A549 (cell line): ENCODE results near the gene NR2F1. TPM values are rescaled to one million over a fixed set of nuclear protein-coding genes. Genes with fewer than 3 reads are reported as not detected.

Experiments used
- ATAC-seq, 2 experiments: fragments of 200-7000 bp in 1 of 2; fragments of >200 bp in 1 of 2; cut with Nextera tagmentation in 1 of 2; cut with Tn5 transposase in 1 of 2; 3 replicates each; pipeline versions ENCODE4 v1.8.0 to v1.9.1; 2018 to 2020; ENCODE audit warnings: mild to moderate bottlenecking in 1 of 2, moderate library complexity in 1 of 2
- CTCF ChIA-PET: fragments of 300-600 bp; sonication (Branson Sonifier 250); formaldehyde crosslinking; extraction: SDS; loops from one replicate; lab custom pipeline; 2021; ENCODE audit warnings: antibody characterized with exemption, inconsistent platforms; lab: Yijun Ruan, JAX
- POLR2A ChIA-PET: fragments of 350-600 bp; formaldehyde crosslinking; extraction: SDS; loops from one replicate; lab custom pipeline; 2021; ENCODE audit warnings: antibody characterized with exemption, inconsistent platforms; lab: Yijun Ruan, JAX
- DNase-seq, 2 experiments: peaks; one replicate each; pipeline versions ENCODE4 v3.0.0 to v3.0.0-alpha.2; 2011 to 2016; ENCODE audit warnings: low read depth in 1 of 2, low spot score in 1 of 2
- FAIRE-seq: peaks from 2 replicates; lab custom pipeline; 2011; peaks lifted over from hg19 to GRCh38; lab: Jason Lieb, UNC
- H3K27ac ChIP-seq, 2 experiments: fragments of >200 bp; sonication (Bioruptor Twin); formaldehyde crosslinking; 3 replicates each; pipeline ENCODE4 v1.5.1; 2016 to 2017
- H3K4me1 ChIP-seq: fragments of >200 bp; sonication (Bioruptor Twin); formaldehyde crosslinking; 3 replicates; pipeline ENCODE4 v1.6.1; 2016
- H3K4me2 ChIP-seq: fragments of >200 bp; sonication (Bioruptor Twin); formaldehyde crosslinking; 3 replicates; pipeline ENCODE4 v1.6.1; 2016
- H3K4me3 ChIP-seq: fragments of >200 bp; sonication (Bioruptor Twin); formaldehyde crosslinking; 3 replicates; pipeline ENCODE4 v1.5.1; 2016
- H3K9me3 ChIP-seq: fragments of >200 bp; sonication (Bioruptor Twin); formaldehyde crosslinking; 3 replicates; pipeline ENCODE4 v1.6.1; 2016
- BHLHE40 ChIP-seq: IDR thresholded peaks from 2 replicates; pipeline ENCODE4 v1.6.1; 2012; ENCODE audit warnings: low read depth, low read length, inconsistent platforms
- EP300 ChIP-seq, 2 experiments: fragments of >200 bp; sonication (Bioruptor Twin); formaldehyde crosslinking; IDR thresholded peaks; 2 replicates in 1 of 2; 3 replicates in 1 of 2; pipeline ENCODE4 v1.6.1; 2016 to 2017
- ESRRA ChIP-seq: fragments of 150-350 bp; IDR thresholded peaks from 2 replicates; pipeline ENCODE4 v1.6.1; 2014; ENCODE audit warnings: mild to moderate bottlenecking, low read length, borderline replicate concordance
- FOSB ChIP-seq: fragments of 250-450 bp; sonication (Bioruptor Pico); IDR thresholded peaks from 2 replicates; pipeline ENCODE4 v1.5.0; 2020; ENCODE audit warnings: mild to moderate bottlenecking, moderate library complexity
- HDAC2 ChIP-seq: fragments of 200-600 bp; sonication (generic); IDR thresholded peaks from 2 replicates; pipeline ENCODE4 v1.6.1; 2016
- HOXA7 ChIP-seq: fragments of 250-450 bp; sonication (Bioruptor Pico); IDR thresholded peaks from 2 replicates; pipeline ENCODE4 v1.5.0; 2020; ENCODE audit warnings: mild to moderate bottlenecking, moderate library complexity
- MAZ ChIP-seq: fragments of 150-350 bp; IDR thresholded peaks from 2 replicates; pipeline ENCODE4 v1.6.1; 2014; ENCODE audit warnings: antibody characterized with exemption, low read depth, low read length, borderline replicate concordance
- NFE2L2 ChIP-seq: fragments of 150-350 bp; conservative IDR thresholded peaks from 2 replicates; pipeline ENCODE4 v1.6.1; 2014; ENCODE audit warnings: low read length
- PHF8 ChIP-seq: fragments of 200-600 bp; sonication (generic); IDR thresholded peaks from 2 replicates; pipeline ENCODE4 v1.6.1; 2016; ENCODE audit warnings: low read depth, mild to moderate bottlenecking, antibody characterized with exemption, moderate library complexity, borderline replicate concordance
- RAD21 ChIP-seq, 2 experiments: fragments of >200 bp in 1 of 2; sonication (Bioruptor Twin) in 1 of 2; formaldehyde crosslinking in 1 of 2; IDR thresholded peaks in 1 of 2; conservative IDR thresholded peaks in 1 of 2; 2 replicates in 1 of 2; 3 replicates in 1 of 2; pipeline ENCODE4 v1.6.1; 2012 to 2018; ENCODE audit warnings: inconsistent platforms in 1 of 2
- SMC3 ChIP-seq: fragments of >200 bp; sonication (Bioruptor Twin); formaldehyde crosslinking; IDR thresholded peaks from 3 replicates; pipeline ENCODE4 v1.6.1; 2018; ENCODE audit warnings: inconsistent platforms
- SREBF2 ChIP-seq: fragments of 450-650 bp; IDR thresholded peaks from 2 replicates; pipeline ENCODE4 v1.6.1; 2014; ENCODE audit warnings: mild to moderate bottlenecking, moderate library complexity
- ZFP36 ChIP-seq: fragments of 450-650 bp; IDR thresholded peaks from 2 replicates; pipeline ENCODE4 v1.6.1; 2014; ENCODE audit warnings: borderline replicate concordance; ENCODE audit not compliant: partially characterized antibody
- ZNF302 ChIP-seq: fragments of 250-450 bp; sonication (Bioruptor Pico); IDR thresholded peaks from 2 replicates; pipeline ENCODE4 v1.9.0; 2021; ENCODE audit warnings: inconsistent platforms, mild to moderate bottlenecking, moderate library complexity
- ZSCAN20 ChIP-seq: fragments of 250-450 bp; sonication (Bioruptor Pico); IDR thresholded peaks from 2 replicates; pipeline ENCODE4 v1.8.0; 2022; ENCODE audit warnings: mild to moderate bottlenecking, moderate library complexity
- WGBS: methylation state at CpG from one replicate; pipeline ENCODE4 v1.1.6; 2017; ENCODE audit errors: missing lambda C conversion rate; 5-methylcytosine and 5-hydroxymethylcytosine counted together
- polyA plus RNA-seq, 4 experiments: library from polyadenylated mRNA; depleted of rRNA in 3 of 4; stranded (reverse); fragments of >200 nt; fragmentation: RNase III in 1 of 4; extraction: RNeasy Plus Mini Kit Qiagen cat#74134 plus additional on column Dnase treatment in 1 of 4; gene quantifications; 2 replicates in 3 of 4; 3 replicates in 1 of 4; pipeline ENCODE4 v1.2.3, GENCODE V29; 2011 to 2017
- TF ChIP-seq, protein P1 (sequence below): IDR thresholded peaks from 2 replicates; pipeline ENCODE4 v1.6.1; 2012; ENCODE audit warnings: low read depth, borderline replicate concordance
- TF ChIP-seq, protein P2 (sequence below): IDR thresholded peaks from 2 replicates; pipeline ENCODE4 v1.6.1; 2012
- TF ChIP-seq, protein P3 (sequence below): fragments of 250-450 bp; sonication (Bioruptor Pico); IDR thresholded peaks from 2 replicates; pipeline ENCODE4 v1.5.0; 2021; ENCODE audit warnings: mild to moderate bottlenecking, moderate library complexity, borderline replicate concordance

NR2F1 gene
- polyA plus RNA-seq, 2 of the 4 experiments (the other 2 are of a cell fraction), result 5.0 to 5.2 TPM

DNA sequence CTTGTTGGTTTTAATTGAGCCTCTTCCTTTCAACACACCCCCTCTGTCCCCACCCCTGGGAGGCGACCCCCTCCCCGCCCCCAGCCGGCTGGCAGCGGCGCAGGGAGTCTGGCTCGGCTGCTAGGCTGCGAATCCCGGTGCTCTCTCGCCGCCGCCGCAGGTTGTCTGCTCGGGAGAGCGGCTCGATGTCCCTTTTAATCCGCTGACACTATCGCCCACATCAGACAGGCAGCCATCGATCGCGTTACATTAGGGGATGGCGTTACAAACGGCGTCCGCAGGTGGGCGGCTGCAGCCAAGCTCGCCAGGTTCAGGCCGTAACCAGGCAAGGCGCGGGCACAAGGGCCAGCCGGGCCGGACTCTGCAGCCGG lies 3.3 kb upstream of the NR2F1 start:
- POLR2A ChIA-PET, result interaction anchor here (1.1 kb wide), 1 partner anchor 16 kb away, joined by 3 read pairs; no protein-coding TSS in a partner anchor
- FAIRE-seq (no peak), DNase-seq (no peak), ATAC-seq (no peak; a peak in 3 of 6 replicates)
- CTCF ChIA-PET, result interaction anchor here (1.1 to 4.4 kb wide), 4 partner anchors 17 to 224 kb away, joined by 3 to 14 read pairs (median 3); no protein-coding TSS in a partner anchor
- peak overlapping the region; percentile 94 for H3K4me2 ChIP-seq
- no peak for TF ChIP-seq EP300 (IDR thresholded peaks at IDR 0.05)
- peak overlapping the region; percentile 63 to 94 for H3K27ac ChIP-seq
- H3K9me3 ChIP-seq, result no peaks in the 10 kb centered on the region
- H3K4me3 ChIP-seq, result peak overlapping the region; percentile 78
- H3K4me1 ChIP-seq, result peaks cover 4% of the 10 kb centered on the region; the same call in 1 of the 3 replicates
- no CpG with 5 or more reads among the region's 32 CpGs for WGBS

DNA sequence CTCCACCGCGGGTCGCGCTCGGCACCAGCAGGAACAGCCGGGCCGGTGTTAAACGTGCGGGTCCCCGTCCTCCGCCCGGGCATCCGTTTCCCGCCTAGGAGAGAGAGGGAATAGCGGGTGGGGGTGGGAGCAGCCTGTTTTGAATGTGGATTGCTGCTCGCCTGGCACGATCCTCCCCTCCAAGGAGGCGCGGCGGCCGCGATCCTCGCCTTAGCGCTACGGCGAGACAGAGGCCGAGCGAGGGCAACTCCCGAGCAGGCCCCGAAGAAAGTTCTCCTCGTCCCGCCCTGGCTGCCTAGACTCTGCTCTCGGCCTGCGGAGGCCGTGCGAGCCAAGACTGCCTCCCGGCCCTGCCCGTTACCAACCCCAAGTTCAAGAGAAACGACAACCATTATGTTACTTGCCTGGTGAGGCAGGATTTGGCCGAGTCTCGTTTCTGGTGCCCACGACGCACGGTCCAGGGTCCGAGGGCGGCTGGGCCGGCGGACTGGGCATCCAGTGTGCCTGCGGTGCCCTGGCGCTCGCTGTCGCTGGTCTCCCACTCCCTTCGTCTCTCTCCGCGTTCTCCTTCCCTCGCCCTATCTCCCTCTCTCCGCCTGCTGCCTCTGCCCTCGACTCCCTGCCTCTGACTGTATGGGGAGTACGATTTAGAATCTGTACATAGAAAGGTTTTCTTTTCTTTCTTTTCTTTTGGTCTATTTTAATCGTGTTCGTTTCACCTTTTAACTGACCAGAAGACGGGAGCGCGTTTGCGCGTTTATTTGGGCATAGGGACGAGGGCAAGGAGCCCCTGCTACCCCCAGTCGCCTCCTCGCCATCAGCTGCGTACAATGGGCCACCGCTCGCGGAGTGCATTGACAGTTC lies 2.7 kb upstream of the NR2F1 start:
- 2% methylated on average over 36 of the region's 73 CpGs for WGBS
- TF ChIP-seq, protein P1, sequence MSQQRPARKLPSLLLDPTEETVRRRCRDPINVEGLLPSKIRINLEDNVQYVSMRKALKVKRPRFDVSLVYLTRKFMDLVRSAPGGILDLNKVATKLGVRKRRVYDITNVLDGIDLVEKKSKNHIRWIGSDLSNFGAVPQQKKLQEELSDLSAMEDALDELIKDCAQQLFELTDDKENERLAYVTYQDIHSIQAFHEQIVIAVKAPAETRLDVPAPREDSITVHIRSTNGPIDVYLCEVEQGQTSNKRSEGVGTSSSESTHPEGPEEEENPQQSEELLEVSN, result peak; percentile 81; the same call in 1 of the 2 replicates
- TF ChIP-seq MAZ (no peak), PHF8 (0 out of 2 replicates have a peak, but pooled peaks have one; percentile 28), RAD21 (conservative IDR thresholded peaks at IDR 0.05 in 1 of 2, IDR thresholded peaks at IDR 0.05 in 1 of 2) (0 out of 5 replicates have a peak, but pooled peaks of 1 of the 2 experiments have one; percentile 15)
- TF ChIP-seq, protein P2, sequence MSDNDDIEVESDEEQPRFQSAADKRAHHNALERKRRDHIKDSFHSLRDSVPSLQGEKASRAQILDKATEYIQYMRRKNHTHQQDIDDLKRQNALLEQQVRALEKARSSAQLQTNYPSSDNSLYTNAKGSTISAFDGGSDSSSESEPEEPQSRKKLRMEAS, result peak; percentile 61; the same call in 1 of the 2 replicates
- ChIA-PET CTCF (interaction anchor here (1.1 to 4.4 kb wide), 3 partner anchors 27 to 223 kb away, joined by 3 to 14 read pairs (median 3); no protein-coding TSS in a partner anchor), POLR2A (interaction anchor here (1.1 kb wide), 1 partner anchor 17 kb away, joined by 3 read pairs; no protein-coding TSS in a partner anchor)
- ATAC-seq (peak; percentile 8 to 56), FAIRE-seq (no peak), DNase-seq (peak in 1 of 2 experiments; percentile 28)
- peak overlapping the region; percentile 94 for H3K4me2 ChIP-seq
- peak overlapping the region; percentile 63 to 94 for H3K27ac ChIP-seq
- peaks cover 4% of the 10 kb centered on the region; the same call in 1 of the 3 replicates for H3K4me1 ChIP-seq
- H3K9me3 ChIP-seq, result no peaks in the 10 kb centered on the region
- H3K4me3 ChIP-seq, result peak overlapping the region; percentile 78

DNA sequence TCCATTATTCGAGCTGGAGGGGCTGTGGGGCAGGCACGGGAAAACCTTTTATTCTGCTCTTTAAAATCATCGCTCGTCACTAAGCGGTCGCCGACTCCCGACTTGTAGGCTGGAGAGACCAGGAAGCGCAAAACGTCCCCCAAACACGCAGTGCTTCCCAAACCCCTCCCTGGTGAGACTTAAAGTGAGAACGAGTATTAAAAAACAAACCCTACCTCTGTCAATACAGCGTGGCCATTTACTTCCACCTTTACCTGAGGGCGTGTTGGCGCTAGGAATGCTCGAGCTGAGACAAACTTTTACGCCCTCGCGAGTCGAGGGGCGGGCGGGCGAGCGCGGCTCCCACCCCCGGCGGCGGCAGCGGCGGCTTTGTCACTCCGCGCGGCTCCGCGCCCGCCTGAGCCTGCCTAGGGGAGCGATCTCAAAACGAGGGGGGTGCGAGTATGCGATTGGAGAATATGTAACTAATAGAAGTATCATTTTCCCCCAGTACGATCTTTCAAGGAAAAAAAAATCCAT lies 2.0 kb upstream of the NR2F1 start, which contains the start of gene NR2F1-AS1:
Gene NR2F1-AS1, minus strand, starts transcription at position 293 of the 519 bp plus-strand sequence.
- H3K9me3 ChIP-seq, result no peaks in the 10 kb centered on the region
- WGBS, result under 1% methylated on average over 41 of the region's 41 CpGs
- TF ChIP-seq HDAC2, result no peak
- TF ChIP-seq ESRRA, result no peak
- TF ChIP-seq, protein P3, sequence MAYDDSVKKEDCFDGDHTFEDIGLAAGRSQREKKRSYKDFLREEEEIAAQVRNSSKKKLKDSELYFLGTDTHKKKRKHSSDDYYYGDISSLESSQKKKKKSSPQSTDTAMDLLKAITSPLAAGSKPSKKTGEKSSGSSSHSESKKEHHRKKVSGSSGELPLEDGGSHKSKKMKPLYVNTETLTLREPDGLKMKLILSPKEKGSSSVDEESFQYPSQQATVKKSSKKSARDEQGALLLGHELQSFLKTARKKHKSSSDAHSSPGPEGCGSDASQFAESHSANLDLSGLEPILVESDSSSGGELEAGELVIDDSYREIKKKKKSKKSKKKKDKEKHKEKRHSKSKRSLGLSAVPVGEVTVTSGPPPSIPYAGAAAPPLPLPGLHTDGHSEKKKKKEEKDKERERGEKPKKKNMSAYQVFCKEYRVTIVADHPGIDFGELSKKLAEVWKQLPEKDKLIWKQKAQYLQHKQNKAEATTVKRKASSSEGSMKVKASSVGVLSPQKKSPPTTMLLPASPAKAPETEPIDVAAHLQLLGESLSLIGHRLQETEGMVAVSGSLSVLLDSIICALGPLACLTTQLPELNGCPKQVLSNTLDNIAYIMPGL (CRISPR knock-in tag), result no peak
- TF ChIP-seq SMC3, result no peak
- no peak for TF ChIP-seq BHLHE40
- TF ChIP-seq NFE2L2, result no peak
- no peak for TF ChIP-seq ZNF302
- no peak for TF ChIP-seq FOSB
- no peak for TF ChIP-seq SREBF2
- TF ChIP-seq ZFP36, result no peak
- no peak for TF ChIP-seq ZSCAN20
- TF ChIP-seq HOXA7 (CRISPR knock-in tag), result no peak
- peak within 1 kb of the TSS; percentile 99 for H3K4me2 ChIP-seq
- peak within 1 kb of the TSS; percentile 78 for H3K4me3 ChIP-seq
- H3K4me1 ChIP-seq, result peaks cover 6% of the 10 kb centered on the region; the same call in 1 of the 3 replicates
- FAIRE-seq, result no peak
- peak in 1 of 2 experiments; percentile 35; a peak in 3 of 6 replicates for ATAC-seq
- peak within 1 kb of the TSS; percentile 63 to 94 for H3K27ac ChIP-seq
- POLR2A ChIA-PET, result no interaction called here
- CTCF ChIA-PET, result interaction anchor here (1.3 to 4.4 kb wide), 3 partner anchors 26 to 220 kb away, joined by 3 to 14 read pairs (median 4); no protein-coding TSS in a partner anchor
- peak in 1 of 2 experiments; percentile 26 for DNase-seq
